ENCODE measurements around the gene MAPK11.

DNA sequence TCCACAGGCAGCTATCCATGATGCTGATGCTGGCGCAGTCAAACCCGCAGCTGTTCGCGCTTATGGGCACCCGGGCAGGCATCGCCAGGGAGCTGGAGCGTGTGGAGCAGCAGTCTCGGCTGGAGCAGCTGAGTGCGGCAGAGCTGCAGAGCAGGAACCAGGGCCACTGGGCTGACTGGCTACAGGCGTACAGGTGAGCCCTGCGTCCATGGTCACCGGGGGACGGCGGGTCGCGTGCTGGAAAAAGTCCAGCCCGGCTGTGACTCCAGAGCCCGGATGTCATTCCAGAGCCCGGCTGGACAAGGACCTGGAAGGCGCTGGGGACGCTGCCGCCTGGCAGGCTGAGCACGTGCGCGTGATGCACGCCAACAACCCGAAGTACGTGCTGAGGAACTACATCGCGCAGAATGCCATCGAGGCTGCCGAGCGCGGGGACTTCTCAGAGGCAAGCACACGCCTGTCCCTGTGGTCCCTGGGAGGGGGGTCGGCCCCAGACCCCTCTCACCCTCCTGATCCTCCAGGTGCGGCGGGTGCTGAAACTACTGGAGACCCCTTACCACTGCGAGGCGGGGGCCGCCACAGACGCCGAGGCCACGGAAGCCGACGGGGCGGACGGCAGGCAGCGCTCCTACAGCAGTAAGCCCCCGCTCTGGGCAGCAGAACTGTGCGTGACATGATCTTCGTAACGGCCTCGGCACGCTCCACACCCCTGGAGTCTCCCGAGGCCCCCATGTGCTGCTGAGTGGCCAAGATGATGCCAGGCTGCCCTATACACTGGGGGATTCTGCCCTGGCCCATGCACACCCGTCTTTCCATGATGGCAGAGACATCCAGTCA, 53.3 kb downstream of the MAPK11 start:
- TF ChIP-seq, protein P1, sequence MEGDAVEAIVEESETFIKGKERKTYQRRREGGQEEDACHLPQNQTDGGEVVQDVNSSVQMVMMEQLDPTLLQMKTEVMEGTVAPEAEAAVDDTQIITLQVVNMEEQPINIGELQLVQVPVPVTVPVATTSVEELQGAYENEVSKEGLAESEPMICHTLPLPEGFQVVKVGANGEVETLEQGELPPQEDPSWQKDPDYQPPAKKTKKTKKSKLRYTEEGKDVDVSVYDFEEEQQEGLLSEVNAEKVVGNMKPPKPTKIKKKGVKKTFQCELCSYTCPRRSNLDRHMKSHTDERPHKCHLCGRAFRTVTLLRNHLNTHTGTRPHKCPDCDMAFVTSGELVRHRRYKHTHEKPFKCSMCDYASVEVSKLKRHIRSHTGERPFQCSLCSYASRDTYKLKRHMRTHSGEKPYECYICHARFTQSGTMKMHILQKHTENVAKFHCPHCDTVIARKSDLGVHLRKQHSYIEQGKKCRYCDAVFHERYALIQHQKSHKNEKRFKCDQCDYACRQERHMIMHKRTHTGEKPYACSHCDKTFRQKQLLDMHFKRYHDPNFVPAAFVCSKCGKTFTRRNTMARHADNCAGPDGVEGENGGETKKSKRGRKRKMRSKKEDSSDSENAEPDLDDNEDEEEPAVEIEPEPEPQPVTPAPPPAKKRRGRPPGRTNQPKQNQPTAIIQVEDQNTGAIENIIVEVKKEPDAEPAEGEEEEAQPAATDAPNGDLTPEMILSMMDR (conservative IDR thresholded peaks at IDR 0.05; ENCODE audit: low read depth, low read length) = no peak
- no peak for TF ChIP-seq EZH2 (IDR thresholded peaks at IDR 0.05; ENCODE audit: low read length, unreplicated experiment)
